Mammary epithelial cell (primary cell): ENCODE measurements around the gene C19orf73.

ENCODE experiments used
- CTCF ChIP-seq, 2 donors: IDR thresholded peaks in 1 of 2; conservative IDR thresholded peaks in 1 of 2; 2 replicates each; pipeline ENCODE4 v1.5.1; 2011 to 2012; ENCODE audit warnings: inconsistent platforms in 2 of 2, low read length in 2 of 2, mild to moderate bottlenecking in 2 of 2, control low read depth in 1 of 2, low read depth in 1 of 2; ENCODE audit not compliant: insufficient read depth in 1 of 2; ENCODE audit errors: extremely low read depth in 1 of 2
- EZH2 ChIP-seq: IDR thresholded peaks from 2 replicates; pipeline ENCODE4 v1.6.1; 2012; ENCODE audit warnings: low read length, inconsistent platforms, borderline replicate concordance

GRCh38 chr19:49104229-49104864 lies 14.6 kb downstream of the C19orf73 start:
- no peak for TF ChIP-seq CTCF (conservative IDR thresholded peaks at IDR 0.05 in 1 of 2, IDR thresholded peaks at IDR 0.05 in 1 of 2; ENCODE audit: extremely low read depth in 1 of 2, insufficient read depth in 1 of 2, low read depth in 1 of 2, low read length in 2 of 2)
- TF ChIP-seq EZH2 = no peak
